WTC11 (cell line): ENCODE data around the gene CRTAP.

Source experiments
- ATF6 ChIP-seq: sonication (generic); formaldehyde crosslinking; IDR thresholded peaks from 2 replicates; pipeline ENCODE4 v1.8.1; 2023; ENCODE audit warnings: mild to moderate bottlenecking, missing genetic modification reagents
- CTCF ChIP-seq: fragments of 200-600 bp; IDR thresholded peaks from 2 replicates; pipeline ENCODE4 v1.8.0; 2022; ENCODE audit warnings: antibody characterized with exemption
- E2F4 ChIP-seq: sonication (generic); formaldehyde crosslinking; IDR thresholded peaks from 2 replicates; pipeline ENCODE4 v1.8.1; 2022; ENCODE audit warnings: low read depth, mild to moderate bottlenecking, moderate library complexity, missing genetic modification reagents, borderline replicate concordance
- ESRRA ChIP-seq: sonication (generic); formaldehyde crosslinking; IDR thresholded peaks from 2 replicates; pipeline ENCODE4 v1.8.1; 2022; ENCODE audit warnings: mild to moderate bottlenecking, missing genetic modification reagents, borderline replicate concordance
- JUN ChIP-seq: sonication (generic); formaldehyde crosslinking; IDR thresholded peaks from 2 replicates; pipeline ENCODE4 v1.8.0; 2023; ENCODE audit warnings: mild to moderate bottlenecking, missing genetic modification reagents
- MYBL2 ChIP-seq: sonication (generic); formaldehyde crosslinking; IDR thresholded peaks from 2 replicates; pipeline ENCODE4 v1.8.1; 2023; ENCODE audit warnings: mild to moderate bottlenecking, moderate library complexity, missing genetic modification reagents
- NFE2L1 ChIP-seq: sonication (generic); formaldehyde crosslinking; IDR thresholded peaks from 2 replicates; pipeline ENCODE4 v1.8.1; 2023; ENCODE audit warnings: missing genetic modification reagents
- PRDM15 ChIP-seq: sonication (generic); formaldehyde crosslinking; IDR thresholded peaks from 2 replicates; pipeline ENCODE4 v1.8.0; 2022; ENCODE audit warnings: missing genetic modification reagents
- PREB ChIP-seq: sonication (generic); formaldehyde crosslinking; IDR thresholded peaks from 2 replicates; pipeline ENCODE4 v1.8.1; 2022; ENCODE audit warnings: mild to moderate bottlenecking, missing genetic modification reagents, moderate library complexity, borderline replicate concordance
- SP1 ChIP-seq: sonication (generic); formaldehyde crosslinking; conservative IDR thresholded peaks from 2 replicates; pipeline ENCODE4 v1.8.1; 2022; ENCODE audit warnings: missing genetic modification reagents
- TEAD4 ChIP-seq: sonication (generic); formaldehyde crosslinking; IDR thresholded peaks from 2 replicates; pipeline ENCODE4 v1.8.0; 2022; ENCODE audit warnings: mild to moderate bottlenecking, missing genetic modification reagents
- ZBTB21 ChIP-seq: sonication (generic); formaldehyde crosslinking; IDR thresholded peaks from 2 replicates; pipeline ENCODE4 v1.8.1; 2023; ENCODE audit warnings: mild to moderate bottlenecking, missing genetic modification reagents, borderline replicate concordance
- ZNF219 ChIP-seq: sonication (generic); formaldehyde crosslinking; IDR thresholded peaks from 2 replicates; pipeline ENCODE4 v1.8.0; 2023; ENCODE audit warnings: missing genetic modification reagents, mild to moderate bottlenecking, borderline replicate concordance
- ZNF512 ChIP-seq: sonication (generic); formaldehyde crosslinking; IDR thresholded peaks from 2 replicates; pipeline ENCODE4 v1.8.1; 2022; ENCODE audit warnings: missing genetic modification reagents, borderline replicate concordance

GRCh38 chr3:33155301-33155700 is 41.5 kb downstream of the CRTAP start:
- TF ChIP-seq PRDM15 (CRISPR knock-in tag) (no peak), ZBTB21 (CRISPR knock-in tag) (no peak), E2F4 (CRISPR knock-in tag) (no peak), NFE2L1 (CRISPR knock-in tag) (no peak), ATF6 (CRISPR knock-in tag) (no peak), ZNF512 (CRISPR knock-in tag) (no peak), CTCF (no peak), MYBL2 (CRISPR knock-in tag) (no peak), SP1 (CRISPR knock-in tag) (no peak), TEAD4 (CRISPR knock-in tag) (no peak), ZNF219 (CRISPR knock-in tag) (no peak), PREB (CRISPR knock-in tag) (no peak), JUN (CRISPR knock-in tag) (no peak), ESRRA (CRISPR knock-in tag) (no peak)
